C4-2B (cell line): ENCODE results near the gene PPM1L.

Experiments used
- H3K27ac ChIP-seq: fragments of 450-650 bp; 2 replicates; pipeline ENCODE4 v1.5.1; 2017
- ZFX ChIP-seq: fragments of 450-650 bp; IDR thresholded peaks from 2 replicates; pipeline ENCODE4 v1.6.1; 2017
- TF ChIP-seq, protein P1 (sequence below): fragments of 450-650 bp; conservative IDR thresholded peaks from 2 replicates; pipeline ENCODE4 v1.5.1; 2017; ENCODE audit warnings: mild to moderate bottlenecking

PPM1L gene

DNA sequence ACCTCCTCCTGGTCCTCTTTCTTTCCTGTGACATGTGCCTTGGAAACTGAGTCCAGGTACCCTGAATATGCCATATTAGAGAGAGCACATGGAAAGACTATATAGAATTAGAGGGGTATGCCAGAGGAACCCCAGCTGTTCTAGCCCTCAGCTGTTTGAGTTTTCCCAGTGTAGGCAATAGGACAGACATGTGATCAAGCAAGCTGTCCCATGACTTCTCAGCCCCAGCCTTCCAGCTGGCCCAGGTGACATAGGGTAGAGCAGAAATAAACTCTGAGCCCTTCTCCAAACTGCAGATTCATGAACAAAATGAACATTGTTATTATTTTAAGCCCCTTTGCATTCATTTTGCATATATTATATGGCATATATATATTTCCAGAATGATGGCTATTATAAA lies 118.7 kb downstream of the PPM1L start:
- H3K27ac ChIP-seq = no peak overlapping the region
- TF ChIP-seq, protein P1, sequence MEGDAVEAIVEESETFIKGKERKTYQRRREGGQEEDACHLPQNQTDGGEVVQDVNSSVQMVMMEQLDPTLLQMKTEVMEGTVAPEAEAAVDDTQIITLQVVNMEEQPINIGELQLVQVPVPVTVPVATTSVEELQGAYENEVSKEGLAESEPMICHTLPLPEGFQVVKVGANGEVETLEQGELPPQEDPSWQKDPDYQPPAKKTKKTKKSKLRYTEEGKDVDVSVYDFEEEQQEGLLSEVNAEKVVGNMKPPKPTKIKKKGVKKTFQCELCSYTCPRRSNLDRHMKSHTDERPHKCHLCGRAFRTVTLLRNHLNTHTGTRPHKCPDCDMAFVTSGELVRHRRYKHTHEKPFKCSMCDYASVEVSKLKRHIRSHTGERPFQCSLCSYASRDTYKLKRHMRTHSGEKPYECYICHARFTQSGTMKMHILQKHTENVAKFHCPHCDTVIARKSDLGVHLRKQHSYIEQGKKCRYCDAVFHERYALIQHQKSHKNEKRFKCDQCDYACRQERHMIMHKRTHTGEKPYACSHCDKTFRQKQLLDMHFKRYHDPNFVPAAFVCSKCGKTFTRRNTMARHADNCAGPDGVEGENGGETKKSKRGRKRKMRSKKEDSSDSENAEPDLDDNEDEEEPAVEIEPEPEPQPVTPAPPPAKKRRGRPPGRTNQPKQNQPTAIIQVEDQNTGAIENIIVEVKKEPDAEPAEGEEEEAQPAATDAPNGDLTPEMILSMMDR = no peak
- TF ChIP-seq ZFX = no peak

DNA sequence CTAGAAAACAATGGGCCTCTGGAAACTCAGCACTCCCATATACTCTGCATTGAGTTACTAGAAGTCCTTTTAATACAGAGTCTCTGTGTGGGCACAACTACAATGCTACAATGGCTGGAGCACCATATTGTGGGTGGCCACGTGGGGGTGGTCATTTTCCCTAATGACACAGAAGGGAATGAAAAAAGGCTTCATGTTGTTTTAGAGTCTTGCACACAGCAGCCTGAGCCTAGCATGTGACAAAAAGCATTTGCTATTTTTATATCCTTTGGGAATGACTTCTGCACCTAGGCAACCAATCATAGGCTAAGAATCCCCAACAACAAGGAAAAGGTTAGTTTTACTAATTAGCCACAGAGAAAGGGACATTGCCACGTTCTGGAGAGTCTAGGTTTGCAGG lies 120.6 kb downstream of the PPM1L start:
- TF ChIP-seq, protein P1 = no peak
- no peak for TF ChIP-seq ZFX
- H3K27ac ChIP-seq = no peak overlapping the region

DNA sequence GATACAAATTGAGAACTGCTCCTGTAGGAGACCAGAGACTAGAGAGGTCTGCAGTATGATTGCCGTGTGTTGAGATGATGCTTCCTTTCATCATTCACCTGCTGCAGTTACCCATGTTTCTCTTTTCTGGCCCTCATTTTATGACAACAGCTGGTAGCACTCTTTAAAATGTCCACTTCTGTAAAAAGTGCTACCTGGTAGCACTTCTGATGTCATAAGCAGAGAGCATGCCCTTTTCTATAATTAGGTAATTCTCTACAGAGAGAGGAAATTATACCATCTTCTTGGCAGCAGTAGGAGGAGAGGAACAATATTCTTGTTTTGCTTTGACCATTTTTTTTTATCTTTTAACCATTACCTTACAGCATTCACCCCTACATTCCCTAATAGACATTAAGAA lies 123.8 kb downstream of the PPM1L start:
- H3K27ac ChIP-seq = no peak overlapping the region
- TF ChIP-seq, protein P1 = no peak
- TF ChIP-seq ZFX = no peak

DNA sequence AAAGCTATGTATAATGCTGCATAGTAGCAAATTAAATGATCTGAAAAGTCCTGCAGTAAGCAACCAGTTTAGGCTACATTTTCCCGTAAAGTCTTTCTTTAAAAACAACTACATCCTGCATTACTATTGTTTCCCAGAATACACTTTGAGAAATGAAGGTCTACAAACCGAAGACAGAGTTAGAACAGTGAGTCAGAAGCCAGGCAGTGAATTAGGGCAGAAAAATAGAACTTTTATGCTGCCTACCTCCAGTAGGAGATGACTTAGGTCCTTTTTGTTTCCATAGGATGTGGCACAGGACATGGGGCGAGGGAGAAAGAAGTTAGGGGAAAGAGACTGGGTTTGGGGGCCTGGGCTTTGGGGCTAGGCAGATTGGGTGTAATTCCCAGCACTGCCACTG lies 127.3 kb downstream of the PPM1L start:
- TF ChIP-seq ZFX = no peak
- TF ChIP-seq, protein P1 = no peak; the same call in 1 of the 2 replicates
- H3K27ac ChIP-seq = no peak overlapping the region

DNA sequence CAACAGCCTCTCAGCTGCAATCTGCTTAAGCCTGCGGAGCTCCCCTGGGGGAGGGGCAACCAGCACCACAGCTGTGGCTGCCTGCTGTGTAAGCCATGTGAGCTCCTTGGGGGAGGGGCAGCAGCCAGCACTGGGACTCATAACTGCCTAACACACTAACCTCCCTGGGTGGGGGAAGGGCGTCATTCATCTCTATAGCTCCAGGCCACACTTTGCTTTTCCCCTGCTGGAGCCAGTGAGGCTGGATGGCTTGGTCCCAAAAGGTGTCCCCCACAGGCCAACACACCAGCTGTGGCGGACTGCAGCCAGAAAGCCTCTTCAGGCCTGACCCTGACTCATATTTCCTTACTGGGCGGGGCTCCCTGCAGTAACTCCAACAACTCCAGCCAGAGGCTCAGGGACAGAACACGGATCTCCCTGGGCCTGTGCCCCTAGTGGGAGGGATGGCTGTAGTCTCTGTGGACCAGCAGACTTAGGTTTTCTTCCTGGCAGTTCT lies 129.8 kb downstream of the PPM1L start:
- TF ChIP-seq ZFX = no peak
- TF ChIP-seq, protein P1 = no peak

DNA sequence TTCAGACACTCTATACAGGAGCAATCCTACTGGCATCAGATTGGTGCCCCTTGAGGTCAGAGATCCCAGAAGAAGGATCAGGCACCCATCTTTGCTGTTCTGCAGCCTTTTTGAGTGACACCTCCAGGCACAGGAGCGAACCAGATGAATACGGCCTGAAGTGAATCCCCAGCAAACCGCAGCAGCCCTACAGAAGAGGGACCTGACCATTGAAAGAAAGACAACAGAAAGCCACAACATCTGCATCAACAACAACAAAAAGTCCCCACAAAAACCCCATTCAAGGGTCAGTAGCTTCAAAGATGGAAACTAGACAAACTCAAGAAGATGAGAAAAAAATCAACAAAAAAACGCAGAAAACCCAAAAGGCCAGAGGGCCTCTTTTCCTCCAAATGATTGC lies 130.4 kb downstream of the PPM1L start:
- no peak overlapping the region for H3K27ac ChIP-seq
- no peak for TF ChIP-seq ZFX
- TF ChIP-seq, protein P1 = no peak

More for the DNA sequence above, 129.8 kb downstream of the PPM1L start:
- no peak overlapping the region for H3K27ac ChIP-seq

DNA sequence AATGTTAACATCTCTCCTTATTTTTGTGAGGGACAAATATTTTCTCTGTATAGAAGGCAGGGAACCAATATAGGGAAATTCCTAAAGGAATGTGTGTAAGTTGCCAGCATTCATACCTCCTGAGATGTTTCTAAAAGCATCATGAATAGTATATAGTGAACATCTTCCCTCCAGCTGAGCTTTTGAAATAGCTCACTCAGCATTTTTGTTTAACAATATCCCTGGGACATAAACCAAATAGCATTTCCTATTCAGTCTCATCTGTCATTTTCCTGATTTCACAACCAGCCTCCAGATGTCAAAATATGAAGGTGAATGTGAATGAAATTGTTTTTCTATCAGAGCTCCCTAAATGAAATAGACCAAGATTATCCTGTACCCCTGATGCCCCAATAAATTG lies 137.2 kb downstream of the PPM1L start:
- TF ChIP-seq, protein P1 = no peak
- TF ChIP-seq ZFX = no peak
- no peak overlapping the region for H3K27ac ChIP-seq
